Putamen (tissue), 1 donor: Measurements from ENCODE around the gene IGSF21.

ENCODE experiments used
- DNase-seq: peaks from one replicate; pipeline ENCODE4 v3.0.0-alpha.2; 2016; ENCODE audit warnings: low spot score

The IGSF21 gene

DNA sequence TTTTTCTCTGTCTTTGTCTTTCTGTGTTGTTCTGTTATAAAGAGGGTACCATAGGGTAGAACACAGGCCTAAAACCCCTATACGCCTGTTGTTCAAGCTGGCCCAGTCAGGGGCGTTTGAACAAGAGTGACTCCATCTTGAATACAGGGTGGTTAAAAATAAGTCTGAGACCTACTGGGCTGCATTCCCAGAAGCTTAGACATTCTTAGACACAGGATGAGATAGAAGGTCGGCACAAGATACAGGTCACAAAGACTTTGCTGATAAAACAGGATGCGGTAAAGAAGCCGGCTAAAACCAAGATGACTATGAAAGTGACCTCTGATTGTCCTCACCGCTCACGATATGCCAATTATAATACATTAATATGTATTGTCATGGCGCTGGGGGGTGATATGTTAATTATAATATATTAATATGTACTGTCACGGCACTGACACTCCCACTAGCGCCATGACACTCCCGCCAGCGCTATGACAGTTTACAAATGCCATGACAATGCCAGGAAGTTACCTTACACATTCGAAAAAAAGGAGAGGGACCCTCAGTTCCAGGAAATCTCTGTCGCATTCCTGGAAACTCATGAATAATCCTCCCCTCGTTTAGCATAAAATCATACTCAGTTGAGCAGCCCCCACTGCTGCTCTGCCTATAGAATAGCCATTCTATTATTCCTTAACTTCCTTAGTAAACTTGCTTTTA, 314.6 kb downstream of the IGSF21 start:
- DNase-seq: no peak

DNA sequence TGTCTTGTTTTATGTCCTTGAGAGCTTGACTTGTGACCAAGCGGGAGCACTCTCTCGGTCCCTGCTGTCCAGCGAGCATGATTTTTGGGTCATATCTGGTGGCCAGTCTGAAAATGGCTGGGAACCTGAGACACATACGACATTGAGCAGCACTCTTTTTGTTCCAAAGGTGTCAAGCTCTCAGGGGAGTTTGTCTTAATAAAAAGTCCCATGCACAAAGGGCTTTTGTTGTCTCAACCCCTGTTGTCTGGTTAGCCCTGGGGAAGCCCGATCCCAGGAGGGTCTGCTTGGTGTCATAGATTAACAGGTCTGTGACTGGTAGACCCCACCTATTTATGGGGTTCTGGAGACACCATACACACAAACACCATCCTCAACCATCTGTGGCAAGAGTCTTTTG, 315.4 kb downstream of the IGSF21 start:
- no peak for DNase-seq

DNA sequence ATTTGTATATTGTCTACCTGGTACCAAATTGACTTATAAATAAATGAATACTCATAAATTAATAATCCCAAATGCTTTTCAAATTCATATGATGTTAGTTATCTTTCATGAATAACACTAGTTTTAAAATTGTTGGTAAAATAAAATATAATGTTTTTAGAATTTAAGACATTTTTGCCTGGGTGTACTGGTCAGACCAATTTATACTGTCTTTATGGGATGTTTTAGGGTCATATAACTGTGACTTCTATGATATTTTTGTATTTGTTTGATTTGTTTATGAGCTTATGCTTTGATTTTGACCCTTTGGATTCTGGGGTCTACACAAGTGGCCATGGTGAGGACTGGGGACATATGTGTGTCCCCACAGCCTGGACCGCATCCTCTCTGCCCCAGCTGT, 319.0 kb downstream of the IGSF21 start:
- no peak for DNase-seq
